Dermis blood vessel endothelial cell (primary cell): ENCODE data around the gene XRN2. TPM values are rescaled to one million over a fixed set of nuclear protein-coding genes. Genes with fewer than 3 reads are reported as not detected.

Experiments used
- DNase-seq: peaks from one replicate; pipeline ENCODE4 v3.0.0; 2010
- total RNA-seq: library from RNA; depleted of rRNA; stranded (reverse); fragments of >200 nt; gene quantifications from 2 replicates; pipeline ENCODE4 v1.2.3, GENCODE V29; 2014

XRN2 gene, protein sequence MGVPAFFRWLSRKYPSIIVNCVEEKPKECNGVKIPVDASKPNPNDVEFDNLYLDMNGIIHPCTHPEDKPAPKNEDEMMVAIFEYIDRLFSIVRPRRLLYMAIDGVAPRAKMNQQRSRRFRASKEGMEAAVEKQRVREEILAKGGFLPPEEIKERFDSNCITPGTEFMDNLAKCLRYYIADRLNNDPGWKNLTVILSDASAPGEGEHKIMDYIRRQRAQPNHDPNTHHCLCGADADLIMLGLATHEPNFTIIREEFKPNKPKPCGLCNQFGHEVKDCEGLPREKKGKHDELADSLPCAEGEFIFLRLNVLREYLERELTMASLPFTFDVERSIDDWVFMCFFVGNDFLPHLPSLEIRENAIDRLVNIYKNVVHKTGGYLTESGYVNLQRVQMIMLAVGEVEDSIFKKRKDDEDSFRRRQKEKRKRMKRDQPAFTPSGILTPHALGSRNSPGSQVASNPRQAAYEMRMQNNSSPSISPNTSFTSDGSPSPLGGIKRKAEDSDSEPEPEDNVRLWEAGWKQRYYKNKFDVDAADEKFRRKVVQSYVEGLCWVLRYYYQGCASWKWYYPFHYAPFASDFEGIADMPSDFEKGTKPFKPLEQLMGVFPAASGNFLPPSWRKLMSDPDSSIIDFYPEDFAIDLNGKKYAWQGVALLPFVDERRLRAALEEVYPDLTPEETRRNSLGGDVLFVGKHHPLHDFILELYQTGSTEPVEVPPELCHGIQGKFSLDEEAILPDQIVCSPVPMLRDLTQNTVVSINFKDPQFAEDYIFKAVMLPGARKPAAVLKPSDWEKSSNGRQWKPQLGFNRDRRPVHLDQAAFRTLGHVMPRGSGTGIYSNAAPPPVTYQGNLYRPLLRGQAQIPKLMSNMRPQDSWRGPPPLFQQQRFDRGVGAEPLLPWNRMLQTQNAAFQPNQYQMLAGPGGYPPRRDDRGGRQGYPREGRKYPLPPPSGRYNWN
- 97.5 and 121 TPM in 2 replicates for total RNA-seq

- DNase-seq: peak; percentile 98
Observed at GRCh38 chr20:21303061-21303871, at the start of gene XRN2. TSS of gene XRN2 (plus strand) at chr20:21303331. CDS start at chr20:21303399, 68 bp downstream.

DNA sequence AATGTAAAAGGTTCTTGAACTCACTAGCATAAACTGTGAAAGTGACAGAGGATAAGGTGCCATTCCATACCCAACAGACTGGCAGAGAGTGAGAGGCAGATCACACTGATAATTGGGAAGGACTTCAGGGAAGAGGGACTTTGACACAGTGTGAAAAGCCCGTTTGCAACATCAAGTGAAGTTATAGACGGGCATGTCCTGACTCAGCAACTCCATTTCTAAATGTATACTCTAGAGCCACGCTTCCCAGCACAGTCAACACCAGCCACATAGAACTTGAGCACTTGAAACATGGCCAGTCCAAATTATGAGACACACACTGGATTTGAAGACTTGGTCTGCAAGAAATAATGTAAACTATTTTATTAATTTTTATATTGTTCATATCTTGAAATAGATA, 45.9 kb upstream of the XRN2 start:
- no peak for DNase-seq

DNA sequence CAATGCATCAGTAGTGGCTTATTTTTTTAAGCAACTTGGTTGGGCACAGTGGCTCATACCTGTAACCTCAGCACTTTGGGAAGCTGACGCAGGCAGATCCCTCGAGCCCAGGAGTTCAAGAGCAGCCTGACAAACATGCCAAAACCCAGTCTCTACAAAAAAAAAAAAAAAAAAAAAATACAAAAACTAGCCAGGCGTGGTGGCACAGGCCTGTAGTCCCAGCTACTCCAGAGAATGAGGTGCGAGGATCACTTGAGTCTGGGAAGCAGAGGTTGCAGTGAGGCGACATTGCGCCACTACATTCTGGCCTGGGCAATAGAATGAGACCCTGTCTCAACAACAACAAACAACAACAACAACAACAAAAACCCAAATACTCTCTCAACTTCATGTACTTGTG, 44.7 kb upstream of the XRN2 start:
- no peak for DNase-seq

- no peak for DNase-seq
Observed at GRCh38 chr20:21259346-21259745, 43.8 kb upstream of the XRN2 start.

GRCh38 chr20:21262812-21263211, 40.3 kb upstream of the XRN2 start:
- no peak for DNase-seq

- no peak for DNase-seq
Observed at GRCh38 chr20:21265261-21266190, 37.6 kb upstream of the XRN2 start.

DNA sequence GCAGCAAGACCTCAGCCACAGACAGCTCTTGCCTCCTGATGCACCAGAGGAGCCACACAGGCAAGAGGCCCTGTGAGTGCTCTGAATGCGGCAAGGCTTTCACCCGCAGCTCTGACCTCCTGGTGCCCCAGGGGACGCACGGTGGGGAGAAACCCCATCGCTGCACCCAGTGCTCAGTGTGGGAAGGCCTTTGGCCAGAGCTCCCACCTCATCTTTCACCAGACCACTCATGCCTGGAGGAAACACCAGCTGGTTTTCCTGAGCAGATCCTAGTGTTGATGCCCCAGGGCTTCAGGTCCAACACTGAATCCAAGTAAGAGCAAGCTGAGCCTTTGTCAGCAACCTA, 37.0 kb upstream of the XRN2 start:
- DNase-seq: no peak

GRCh38 chr20:21269772-21270171, 33.4 kb upstream of the XRN2 start:
- DNase-seq: no peak

- no peak for DNase-seq
Observed at GRCh38 chr20:21270806-21271205, 32.3 kb upstream of the XRN2 start.

- no peak for DNase-seq
Observed at GRCh38 chr20:21272279-21272678, 30.9 kb upstream of the XRN2 start.

DNA sequence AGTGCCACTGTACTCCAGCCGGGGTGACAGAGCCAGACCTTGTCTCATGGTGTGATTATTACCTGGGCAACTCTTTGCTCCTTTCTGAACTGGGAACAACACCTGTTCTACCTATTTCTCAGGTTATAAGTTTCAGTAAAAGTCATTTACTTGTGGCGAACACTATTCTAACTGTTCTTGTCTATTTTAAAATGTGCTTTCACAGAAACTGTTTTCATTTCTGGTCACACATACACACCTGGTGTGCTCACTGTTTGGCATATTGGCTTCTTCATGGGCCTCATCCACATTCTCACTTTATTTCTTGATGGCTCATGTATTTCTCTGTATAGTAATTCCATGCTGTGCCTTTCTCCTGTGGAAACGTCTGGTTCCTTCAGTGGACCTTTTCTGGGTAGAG, 30.5 kb upstream of the XRN2 start:
- no peak for DNase-seq

DNA sequence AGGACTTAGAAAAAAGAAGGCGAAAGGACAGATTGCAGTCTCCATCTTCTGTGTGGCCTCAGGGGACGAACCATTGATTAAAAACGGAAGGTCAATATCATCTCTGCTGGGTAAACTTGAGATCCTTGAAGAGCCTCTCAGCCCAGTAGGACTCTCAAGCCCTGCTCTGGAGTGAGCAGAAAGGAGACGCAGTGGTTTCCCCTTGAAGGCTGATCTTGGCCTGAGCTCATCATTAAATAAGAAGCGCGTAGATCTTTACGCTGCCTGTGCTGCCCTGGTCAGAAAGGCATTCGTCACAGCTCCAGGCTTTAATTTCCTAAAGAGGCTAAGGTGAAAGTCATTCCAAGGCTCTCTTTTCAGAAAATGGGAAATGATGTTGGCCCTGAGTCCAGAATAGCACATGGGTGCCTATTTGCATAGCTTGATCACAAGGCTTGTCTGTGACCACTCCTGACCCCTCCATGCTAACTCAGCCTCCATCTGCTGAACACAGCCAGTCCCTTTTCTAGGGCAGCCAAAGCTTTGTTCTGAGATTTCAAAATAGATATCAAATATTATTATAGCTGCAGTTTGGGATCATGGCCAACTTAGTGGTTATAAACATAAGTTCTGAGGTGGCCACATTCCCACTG, 29.3 kb upstream of the XRN2 start:
- DNase-seq: no peak

DNA sequence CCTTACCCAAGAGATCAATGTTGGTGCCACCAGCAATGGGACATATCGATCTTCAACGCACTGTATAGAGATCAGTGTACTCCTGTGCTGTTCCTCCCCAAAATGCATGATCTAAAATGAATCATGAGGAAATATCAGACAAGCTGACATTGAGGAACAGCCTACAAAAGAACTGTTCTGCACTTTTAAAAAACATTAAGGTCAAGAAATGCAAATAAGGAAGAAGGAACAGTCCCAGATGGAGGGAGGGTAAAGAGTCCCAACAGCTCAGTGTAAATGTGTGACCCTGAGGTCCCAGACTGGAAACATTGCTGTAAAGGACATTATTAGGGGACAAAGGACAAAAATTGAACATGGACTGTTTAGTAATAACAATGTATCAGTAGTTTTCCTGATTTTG, 24.3 kb upstream of the XRN2 start:
- no peak for DNase-seq

DNA sequence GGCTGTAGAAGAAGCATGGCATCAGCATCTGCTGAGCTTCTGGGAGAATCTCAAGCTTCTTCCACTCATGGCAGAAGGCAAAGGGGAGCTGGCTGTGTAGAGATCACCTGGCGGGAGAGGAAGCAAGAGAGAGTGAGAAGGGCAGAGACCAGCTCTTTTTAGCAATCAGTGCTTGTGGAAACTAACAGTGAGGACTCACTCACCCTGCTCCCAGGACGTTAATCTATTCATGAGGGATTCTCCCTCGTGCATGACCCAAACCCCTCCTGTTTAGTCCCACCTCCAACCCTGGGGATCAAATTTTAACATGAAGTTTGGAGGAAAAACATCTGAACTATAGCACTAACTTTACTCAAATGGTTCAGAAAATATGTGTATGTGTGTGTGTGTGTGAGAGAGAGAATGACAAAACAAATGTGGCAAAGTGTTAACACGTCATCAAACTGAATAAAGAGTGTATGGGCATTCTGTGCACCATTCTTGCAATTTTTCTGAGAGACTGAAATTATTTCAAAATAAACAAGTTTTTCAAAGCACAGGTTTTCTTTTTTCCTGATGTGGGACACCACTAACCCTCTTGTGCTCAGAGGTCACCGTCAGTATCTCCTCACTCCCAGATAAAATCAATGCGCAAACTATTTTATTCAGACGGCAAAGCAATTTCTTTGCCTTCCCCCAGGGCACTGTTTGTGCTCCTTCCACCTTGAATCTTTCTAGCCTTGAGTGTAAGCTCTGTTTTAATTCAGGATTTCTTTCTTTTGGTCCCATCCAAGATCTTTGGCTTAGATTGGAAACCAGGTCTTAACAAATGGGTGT, 23.2 kb upstream of the XRN2 start:
- no peak for DNase-seq

GRCh38 chr20:21280522-21281016, 22.6 kb upstream of the XRN2 start:
- no peak for DNase-seq

- peak; percentile 61 for DNase-seq
Observed at GRCh38 chr20:21286775-21287174, 16.4 kb upstream of the XRN2 start.

DNA sequence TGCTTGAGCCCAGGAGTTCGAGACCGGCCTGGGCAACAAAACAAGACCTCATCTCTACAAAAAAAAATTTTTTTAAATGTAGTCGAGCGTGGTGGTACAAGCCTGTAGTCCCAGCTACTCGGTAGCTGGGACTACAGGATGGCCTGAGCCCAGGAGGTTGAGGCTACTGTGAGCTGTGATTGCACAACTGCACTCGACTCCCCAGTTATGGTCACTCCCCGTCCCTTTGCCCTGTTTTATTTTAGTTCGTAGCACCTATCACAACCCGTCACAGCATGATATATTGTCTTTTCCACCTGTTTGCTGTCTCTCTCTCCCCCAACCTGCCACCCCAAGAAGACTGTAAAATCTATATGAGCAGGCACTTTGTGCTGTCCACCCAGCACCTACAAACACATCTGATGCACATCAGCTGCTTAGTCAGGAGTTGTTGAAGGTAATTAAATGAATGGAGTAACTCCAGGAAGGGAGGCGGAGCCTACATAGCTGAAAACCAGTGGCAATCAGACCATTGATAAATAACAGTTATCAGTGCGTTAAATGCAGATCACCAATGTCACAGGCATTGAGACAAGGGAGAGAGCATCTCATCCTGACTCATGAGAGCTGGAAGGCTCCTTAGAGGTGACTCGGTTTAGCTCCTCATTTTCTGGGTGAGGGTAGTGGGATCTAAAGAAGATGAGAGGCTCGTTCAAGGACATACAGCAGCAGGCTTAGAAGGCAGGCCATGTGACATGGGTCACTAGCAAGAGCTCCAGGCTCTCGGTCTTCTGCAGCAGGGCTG, 14.4 kb upstream of the XRN2 start:
- no peak for DNase-seq

- DNase-seq: no peak
Observed at GRCh38 chr20:21289651-21290050, 13.5 kb upstream of the XRN2 start.

- DNase-seq: no peak
Observed at GRCh38 chr20:21291026-21291425, 12.1 kb upstream of the XRN2 start.
